Endothelial cell (in vitro differentiated cells): Measurements from ENCODE around the gene DGCR2. TPM values are rescaled to one million over a fixed set of nuclear protein-coding genes. Genes with fewer than 3 reads are reported as not detected.
"Not testable (repeated sequence)": the region's sequence is repeated elsewhere in the genome, so short reads cannot be mapped to it uniquely, and the experiment has no call there.

Experiments used
- DNase-seq: peaks from one replicate; pipeline ENCODE4 v3.0.0; 2021; ENCODE audit warnings: low spot score
- H3K27ac Mint-ChIP-seq: one replicate; pipeline ENCODE4 v1.8.0; 2021; ENCODE audit warnings: mixed read lengths, inconsistent platforms; ENCODE audit not compliant: unreplicated experiment
- H3K27me3 Mint-ChIP-seq: one replicate; pipeline ENCODE4 v1.8.0; 2021; ENCODE audit warnings: mild to moderate bottlenecking, moderate library complexity, mixed read lengths, inconsistent platforms; ENCODE audit not compliant: unreplicated experiment
- H3K36me3 Mint-ChIP-seq: one replicate; pipeline ENCODE4 v1.8.0; 2021; ENCODE audit warnings: mild to moderate bottlenecking, low read depth, mixed read lengths, inconsistent platforms; ENCODE audit not compliant: unreplicated experiment
- H3K4me1 Mint-ChIP-seq: one replicate; pipeline ENCODE4 v1.8.0; 2021; ENCODE audit warnings: mild to moderate bottlenecking, mixed read lengths, inconsistent platforms; ENCODE audit not compliant: unreplicated experiment
- H3K4me3 Mint-ChIP-seq: one replicate; pipeline ENCODE4 v1.8.0; 2021; ENCODE audit warnings: mild to moderate bottlenecking, mixed read lengths, inconsistent platforms; ENCODE audit not compliant: unreplicated experiment
- H3K9me3 Mint-ChIP-seq: one replicate; pipeline ENCODE4 v1.8.0; 2021; ENCODE audit warnings: mixed read lengths, inconsistent platforms; ENCODE audit not compliant: unreplicated experiment
- total RNA-seq: library from RNA; stranded (reverse); fragmentation: NEBNext Ultra II Directional; extraction: Animal tissue kit (Norgen Biotek cat#: 25700); gene quantifications from one replicate; pipeline ENCODE4 v1.2.1, GENCODE V29; 2021; ENCODE audit not compliant: unreplicated experiment
- TF ChIP-seq, protein P1 (sequence below): fragments of 200-600 bp; sonication (generic); IDR thresholded peaks from one replicate; pipeline ENCODE4 v1.5.0; 2021; ENCODE audit warnings: antibody characterized with exemption; ENCODE audit not compliant: unreplicated experiment

DGCR2 gene
- total RNA-seq, 1 donor from 2014 or later: 46.7 TPM

DNA sequence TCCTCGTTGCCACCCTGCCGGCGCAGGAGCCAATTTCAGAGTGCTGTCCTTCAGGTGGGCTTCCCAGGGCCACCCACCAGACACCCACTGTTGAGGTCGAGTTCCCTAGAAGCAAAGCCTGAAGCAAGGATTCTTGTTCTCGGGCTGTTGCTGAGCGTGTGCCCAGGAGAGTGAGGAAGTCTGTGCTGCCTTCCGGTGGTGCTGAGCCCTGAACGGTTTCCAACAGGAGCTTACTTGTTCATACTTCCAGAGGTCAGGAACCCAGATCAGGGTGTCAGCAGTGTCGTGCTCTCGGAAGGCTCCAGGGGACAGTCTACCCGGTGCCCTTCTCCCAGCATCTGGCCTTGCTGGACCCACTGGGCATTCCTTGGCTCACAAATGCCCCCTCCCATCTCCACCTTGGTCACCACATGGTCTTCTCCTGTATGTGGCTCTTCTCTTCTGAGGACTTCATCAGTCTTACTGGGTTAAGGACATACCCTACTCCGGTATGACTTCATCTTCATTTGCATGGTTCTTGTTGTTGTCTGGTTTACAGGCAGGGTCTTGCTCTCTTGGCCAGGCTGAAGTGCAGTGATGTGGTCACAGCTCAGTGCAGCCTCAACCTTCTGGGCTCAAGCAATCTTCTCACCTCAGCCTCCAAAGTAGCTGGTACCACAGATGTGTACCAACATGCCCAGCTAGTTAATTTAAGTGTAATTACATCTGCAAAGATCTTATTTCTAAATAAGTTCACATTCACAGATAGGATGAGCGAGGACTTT lies 45.1 kb upstream of the DGCR2 start:
- TF ChIP-seq, protein P1, sequence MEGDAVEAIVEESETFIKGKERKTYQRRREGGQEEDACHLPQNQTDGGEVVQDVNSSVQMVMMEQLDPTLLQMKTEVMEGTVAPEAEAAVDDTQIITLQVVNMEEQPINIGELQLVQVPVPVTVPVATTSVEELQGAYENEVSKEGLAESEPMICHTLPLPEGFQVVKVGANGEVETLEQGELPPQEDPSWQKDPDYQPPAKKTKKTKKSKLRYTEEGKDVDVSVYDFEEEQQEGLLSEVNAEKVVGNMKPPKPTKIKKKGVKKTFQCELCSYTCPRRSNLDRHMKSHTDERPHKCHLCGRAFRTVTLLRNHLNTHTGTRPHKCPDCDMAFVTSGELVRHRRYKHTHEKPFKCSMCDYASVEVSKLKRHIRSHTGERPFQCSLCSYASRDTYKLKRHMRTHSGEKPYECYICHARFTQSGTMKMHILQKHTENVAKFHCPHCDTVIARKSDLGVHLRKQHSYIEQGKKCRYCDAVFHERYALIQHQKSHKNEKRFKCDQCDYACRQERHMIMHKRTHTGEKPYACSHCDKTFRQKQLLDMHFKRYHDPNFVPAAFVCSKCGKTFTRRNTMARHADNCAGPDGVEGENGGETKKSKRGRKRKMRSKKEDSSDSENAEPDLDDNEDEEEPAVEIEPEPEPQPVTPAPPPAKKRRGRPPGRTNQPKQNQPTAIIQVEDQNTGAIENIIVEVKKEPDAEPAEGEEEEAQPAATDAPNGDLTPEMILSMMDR: no peak
- no peak overlapping the region for H3K4me3 Mint-ChIP-seq
- peaks cover 2% of the 10 kb centered on the region for H3K36me3 Mint-ChIP-seq
- H3K27ac Mint-ChIP-seq: no peak overlapping the region
- H3K9me3 Mint-ChIP-seq: no peaks in the 10 kb centered on the region
- peaks cover 26% of the 10 kb centered on the region for H3K27me3 Mint-ChIP-seq
- peaks cover 9% of the 10 kb centered on the region for H3K4me1 Mint-ChIP-seq
- DNase-seq: no peak

DNA sequence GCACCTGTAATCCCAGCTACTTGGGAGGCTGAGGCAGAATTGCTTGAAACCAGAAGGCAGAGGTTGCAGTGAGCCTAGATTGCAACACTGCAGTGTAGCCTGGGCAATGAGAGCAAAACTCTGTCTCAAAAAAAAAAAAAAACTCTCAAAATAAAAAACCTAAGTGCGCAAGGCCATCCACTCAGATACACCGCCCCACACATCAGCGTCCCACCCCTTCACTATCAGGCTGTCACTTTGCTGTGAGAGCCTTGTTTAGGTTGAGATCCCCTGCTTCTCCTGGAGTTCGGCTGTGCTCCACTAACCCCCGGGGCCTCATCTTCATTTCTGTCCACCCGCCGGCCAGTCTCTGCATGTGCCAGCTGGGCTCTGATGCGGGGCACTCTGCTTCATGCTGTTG lies 44.2 kb upstream of the DGCR2 start:
- TF ChIP-seq, protein P1: no peak
- DNase-seq: no peak
- H3K27me3 Mint-ChIP-seq: peaks cover 26% of the 10 kb centered on the region
- no peaks in the 10 kb centered on the region for H3K9me3 Mint-ChIP-seq
- H3K36me3 Mint-ChIP-seq: no peaks in the 10 kb centered on the region
- peaks cover 6% of the 10 kb centered on the region for H3K4me1 Mint-ChIP-seq
- H3K27ac Mint-ChIP-seq: no peak overlapping the region
- H3K4me3 Mint-ChIP-seq: no peak overlapping the region

DNA sequence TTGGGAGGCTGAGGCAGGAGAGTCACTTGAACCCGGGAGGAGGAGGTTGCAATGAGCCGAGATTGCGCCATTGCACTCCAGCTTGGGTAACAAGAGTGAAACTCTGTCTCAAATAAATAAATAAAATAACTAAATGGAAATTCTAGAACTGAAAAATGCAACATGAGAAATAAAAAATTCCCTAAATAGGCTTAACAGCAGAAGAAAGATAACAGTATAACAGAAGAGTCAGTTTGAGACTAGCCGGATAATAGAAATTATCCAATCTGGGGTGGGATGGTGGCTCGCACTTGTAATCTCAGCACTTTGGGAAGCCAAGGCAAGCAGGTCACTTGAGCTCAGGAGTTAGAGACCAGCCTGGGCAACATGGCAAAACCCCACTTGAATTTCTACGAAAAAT lies 42.2 kb upstream of the DGCR2 start:
- no peak overlapping the region for H3K27ac Mint-ChIP-seq

DNA sequence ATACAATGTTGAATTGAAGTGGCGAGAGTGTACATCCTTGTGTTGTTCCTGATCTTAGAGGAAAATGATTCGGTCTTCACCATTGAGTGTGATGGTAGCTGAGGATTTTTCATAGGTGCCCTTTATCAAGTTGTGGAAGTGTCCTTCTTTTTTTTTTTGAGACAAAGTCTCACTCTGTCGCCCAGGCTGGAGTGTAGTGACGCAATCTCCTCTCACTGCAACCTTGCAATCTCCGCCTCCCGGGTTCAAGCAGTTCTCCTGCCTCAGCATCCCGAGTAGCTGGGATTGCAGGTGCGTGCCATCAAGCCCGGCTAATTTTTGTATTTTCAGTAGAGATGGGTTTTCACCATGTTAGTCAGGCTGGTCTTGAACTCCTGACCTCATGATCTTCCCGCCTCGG lies 36.4 kb upstream of the DGCR2 start:
- DNase-seq, H3K27me3 Mint-ChIP-seq, H3K36me3 Mint-ChIP-seq, H3K9me3 Mint-ChIP-seq, H3K4me3 Mint-ChIP-seq, H3K4me1 Mint-ChIP-seq, H3K27ac Mint-ChIP-seq: not testable (repeated sequence)

More for the DNA sequence above, 42.2 kb upstream of the DGCR2 start:
- peaks cover 18% of the 10 kb centered on the region for H3K27me3 Mint-ChIP-seq
- no peak overlapping the region for H3K4me3 Mint-ChIP-seq
- no peaks in the 10 kb centered on the region for H3K36me3 Mint-ChIP-seq
- no peaks in the 10 kb centered on the region for H3K4me1 Mint-ChIP-seq
- H3K9me3 Mint-ChIP-seq: no peaks in the 10 kb centered on the region
- DNase-seq: no peak
- TF ChIP-seq, protein P1: no peak

DNA sequence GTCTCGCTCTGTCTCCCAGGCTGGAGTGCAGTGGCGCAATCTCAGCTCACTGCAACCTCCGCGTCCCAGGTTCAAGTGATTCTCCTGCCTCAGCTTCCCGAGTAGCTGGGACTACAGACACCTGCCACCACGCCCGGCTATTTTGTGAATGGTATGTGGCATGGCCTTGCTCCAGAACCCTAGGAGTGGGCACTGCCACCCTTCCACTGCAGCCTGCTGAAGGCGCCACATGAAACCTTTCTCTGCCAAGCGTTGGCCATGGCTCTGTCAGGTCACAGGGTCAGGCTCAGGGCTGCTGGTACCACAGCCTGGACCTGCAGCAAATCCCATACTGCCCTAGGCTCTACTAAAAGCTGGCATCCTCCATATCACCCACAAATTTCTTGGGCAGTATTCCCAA lies 33.9 kb upstream of the DGCR2 start:
- H3K27me3 Mint-ChIP-seq: peaks cover 16% of the 10 kb centered on the region
- H3K36me3 Mint-ChIP-seq, H3K9me3 Mint-ChIP-seq, H3K4me1 Mint-ChIP-seq, H3K4me3 Mint-ChIP-seq, DNase-seq, H3K27ac Mint-ChIP-seq: not testable (repeated sequence)
